ENCODE results near the gene LCN15. TPM values are rescaled to one million over a fixed set of nuclear protein-coding genes. Genes with fewer than 3 reads are reported as not detected.
"Not testable (repeated sequence)": the region's sequence is repeated elsewhere in the genome, so short reads cannot be mapped to it uniquely, and the experiment has no call there.

Gene LCN15
- total RNA-seq (2014; rRNA removed; shearing (Covaris generic)), result not detected in 2 replicates
- 0.07 TPM in 1 of 2 replicates, not detected in the other for polyA plus RNA-seq (2014; cell fraction: nucleus; rRNA removed)

- no peak for DNase-seq (ENCODE audit: extremely low read depth, low read depth)
Observed at GRCh38 chr9:136764301-136764891, at the start of gene LCN15. Gene LCN15 (minus strand): TSS chr9:136764518. CDS start chr9:136764488, 30 bp downstream.

DNA sequence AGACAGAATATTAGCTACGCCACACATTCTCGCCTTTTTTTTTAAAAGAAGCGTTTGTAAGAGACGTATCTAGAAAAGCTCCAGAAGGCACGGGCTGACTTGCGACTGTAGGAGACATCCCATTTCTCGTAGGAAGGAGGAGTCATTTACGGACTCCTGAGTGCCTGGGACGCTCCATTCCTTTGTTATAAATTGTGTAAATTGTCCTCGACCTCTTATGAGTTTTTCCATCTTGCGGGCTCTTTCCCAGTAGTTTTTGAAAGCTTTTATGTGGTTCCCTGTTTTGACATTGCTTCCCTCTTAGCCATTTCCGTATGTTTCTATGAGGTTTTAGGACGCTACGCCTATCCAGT lies 44.5 kb upstream of the LCN15 start:
- no peak for DNase-seq (ENCODE audit: extremely low read depth, low read depth)

DNA sequence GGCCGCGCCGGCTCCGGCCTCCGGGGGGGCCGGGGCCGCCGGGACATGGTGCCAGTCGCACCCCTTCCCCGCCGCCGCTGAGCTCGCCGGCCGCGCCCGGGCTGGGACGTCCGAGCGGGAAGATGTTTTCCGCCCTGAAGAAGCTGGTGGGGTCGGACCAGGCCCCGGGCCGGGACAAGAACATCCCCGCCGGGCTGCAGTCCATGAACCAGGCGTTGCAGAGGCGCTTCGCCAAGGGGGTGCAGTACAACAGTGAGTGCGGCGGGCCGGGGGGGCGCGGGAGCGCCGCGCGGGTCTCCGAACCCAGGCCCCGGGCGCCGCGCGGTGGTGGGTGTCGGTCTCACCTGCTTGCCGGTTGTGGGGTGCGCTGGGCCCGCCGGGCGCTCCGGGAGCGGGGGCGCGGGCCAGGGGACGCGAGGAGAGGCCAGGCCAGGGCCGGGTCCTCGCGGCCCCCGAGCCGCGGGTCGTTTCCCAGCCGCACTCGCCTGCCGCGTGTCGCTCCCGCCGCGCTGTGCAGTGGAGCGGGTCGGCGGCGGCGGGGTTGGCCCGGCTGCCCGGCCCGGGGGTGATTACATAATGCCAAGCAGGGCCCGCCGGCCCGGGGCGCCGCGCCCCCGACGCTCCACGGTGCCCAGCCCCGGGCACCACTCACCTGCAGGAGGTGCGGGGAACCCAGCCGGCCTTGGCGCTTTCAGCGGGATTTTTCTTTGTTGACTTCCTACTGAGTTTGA lies 43.9 kb upstream of the LCN15 start:
- no peak for DNase-seq (ENCODE audit: extremely low read depth, low read depth)

DNA sequence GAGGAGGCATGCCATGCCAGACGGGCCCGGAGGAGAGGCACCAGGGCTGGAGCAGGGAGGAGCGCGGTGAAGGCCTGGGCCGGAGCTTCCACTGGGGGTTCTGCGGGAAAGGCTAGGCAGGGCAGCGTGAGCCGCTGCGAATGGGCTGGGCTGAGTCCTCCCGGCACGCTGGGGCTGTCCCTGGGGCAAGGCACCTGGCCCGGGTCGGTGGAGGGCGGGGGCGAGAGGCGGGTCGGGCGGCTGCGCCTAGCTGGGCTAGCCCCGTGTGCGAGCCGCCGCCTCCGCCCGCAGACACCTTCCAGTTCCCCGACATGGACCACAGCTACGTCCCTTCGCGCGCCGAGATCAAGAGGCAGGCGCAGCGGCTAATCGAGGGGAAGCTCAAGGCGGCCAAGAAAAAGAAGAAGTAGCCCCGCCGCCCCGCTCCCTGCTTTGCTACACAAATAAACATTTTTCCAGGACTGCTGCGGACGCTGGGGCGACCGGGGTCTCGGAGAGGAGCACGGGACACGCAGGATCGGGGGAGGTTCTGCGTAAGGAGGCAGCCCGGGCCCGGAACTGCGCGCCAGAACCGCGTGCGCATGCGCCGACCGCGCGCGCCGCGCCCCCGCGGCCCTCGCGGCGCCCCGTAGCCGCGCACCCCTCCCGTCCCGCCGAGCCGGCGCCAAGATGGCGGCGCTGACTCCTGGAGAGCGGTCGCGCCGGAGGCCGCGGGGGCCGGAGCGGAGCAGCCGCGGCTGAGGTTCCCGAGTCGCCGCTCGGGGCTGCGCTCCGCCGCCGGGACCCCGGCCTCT lies 43.2 kb upstream of the LCN15 start, which contains the start of gene RABL6:
TSS of gene RABL6 (plus strand) at position 668 of the 794 bp plus-strand sequence. CDS start 249 bp downstream, outside the sequence.
- peak; percentile 66 for DNase-seq (ENCODE audit: extremely low read depth, low read depth)

DNA sequence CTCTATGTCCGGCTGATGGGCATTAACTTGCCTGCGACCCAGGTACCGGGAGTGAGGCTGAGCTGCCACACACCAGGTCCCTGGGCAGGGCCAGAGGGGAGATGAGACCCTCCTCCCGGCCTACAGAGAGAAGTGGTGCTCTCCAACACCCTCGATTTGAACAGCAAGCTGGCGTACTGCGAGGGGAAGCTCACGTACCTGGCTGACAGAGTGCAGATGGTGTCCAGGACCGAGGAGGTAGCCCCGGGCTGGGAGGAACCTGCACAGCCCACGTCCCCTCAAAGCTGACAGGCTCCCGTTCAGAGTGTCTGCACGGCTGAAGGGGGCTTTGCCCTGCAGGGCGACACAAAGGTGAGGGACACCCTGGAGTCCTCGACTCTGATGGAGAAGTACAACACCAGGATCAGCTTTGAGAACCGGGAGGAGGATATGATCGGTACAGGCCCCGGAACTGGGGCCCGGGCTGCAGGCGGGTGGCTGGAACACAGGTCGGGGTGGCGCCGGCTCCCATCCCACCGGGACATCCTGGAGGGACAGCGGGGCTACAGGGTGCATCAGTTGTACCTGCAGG lies 42.4 kb upstream of the LCN15 start:
- no peak for DNase-seq (ENCODE audit: extremely low read depth, low read depth)

GRCh38 chr9:136806067-136806466 lies 41.7 kb upstream of the LCN15 start:
- DNase-seq (ENCODE audit: extremely low read depth, low read depth), result no peak

DNA sequence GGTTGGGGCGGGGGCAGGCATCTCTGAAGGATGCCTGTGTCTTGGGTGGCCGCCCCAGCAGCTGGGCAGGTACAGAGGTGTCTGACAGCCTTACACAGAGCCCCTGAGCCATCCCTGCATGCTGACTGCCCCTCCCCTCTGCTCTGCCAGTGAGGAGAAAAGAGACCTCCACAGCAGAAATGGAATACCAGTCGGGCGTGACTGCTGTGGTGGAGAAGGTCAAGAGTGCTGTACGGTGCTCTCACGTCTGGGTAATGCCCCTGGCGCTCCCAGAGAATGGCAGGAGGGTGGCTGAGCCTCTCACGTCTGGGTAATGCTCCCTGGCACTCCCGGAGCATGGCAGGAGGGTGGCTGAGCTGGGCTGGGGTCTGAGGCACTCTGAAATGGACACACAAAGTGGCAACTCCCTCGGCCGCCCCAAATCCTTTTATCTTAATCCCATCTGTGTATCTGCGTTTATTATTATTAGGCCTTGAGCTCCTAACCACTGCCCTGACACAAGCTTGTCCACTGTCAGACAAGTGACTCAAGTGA lies 41.0 kb upstream of the LCN15 start:
- no peak for DNase-seq (ENCODE audit: extremely low read depth, low read depth)

GRCh38 chr9:136804509-136805206 lies 40.3 kb upstream of the LCN15 start:
- DNase-seq (ENCODE audit: extremely low read depth, low read depth), result no peak

DNA sequence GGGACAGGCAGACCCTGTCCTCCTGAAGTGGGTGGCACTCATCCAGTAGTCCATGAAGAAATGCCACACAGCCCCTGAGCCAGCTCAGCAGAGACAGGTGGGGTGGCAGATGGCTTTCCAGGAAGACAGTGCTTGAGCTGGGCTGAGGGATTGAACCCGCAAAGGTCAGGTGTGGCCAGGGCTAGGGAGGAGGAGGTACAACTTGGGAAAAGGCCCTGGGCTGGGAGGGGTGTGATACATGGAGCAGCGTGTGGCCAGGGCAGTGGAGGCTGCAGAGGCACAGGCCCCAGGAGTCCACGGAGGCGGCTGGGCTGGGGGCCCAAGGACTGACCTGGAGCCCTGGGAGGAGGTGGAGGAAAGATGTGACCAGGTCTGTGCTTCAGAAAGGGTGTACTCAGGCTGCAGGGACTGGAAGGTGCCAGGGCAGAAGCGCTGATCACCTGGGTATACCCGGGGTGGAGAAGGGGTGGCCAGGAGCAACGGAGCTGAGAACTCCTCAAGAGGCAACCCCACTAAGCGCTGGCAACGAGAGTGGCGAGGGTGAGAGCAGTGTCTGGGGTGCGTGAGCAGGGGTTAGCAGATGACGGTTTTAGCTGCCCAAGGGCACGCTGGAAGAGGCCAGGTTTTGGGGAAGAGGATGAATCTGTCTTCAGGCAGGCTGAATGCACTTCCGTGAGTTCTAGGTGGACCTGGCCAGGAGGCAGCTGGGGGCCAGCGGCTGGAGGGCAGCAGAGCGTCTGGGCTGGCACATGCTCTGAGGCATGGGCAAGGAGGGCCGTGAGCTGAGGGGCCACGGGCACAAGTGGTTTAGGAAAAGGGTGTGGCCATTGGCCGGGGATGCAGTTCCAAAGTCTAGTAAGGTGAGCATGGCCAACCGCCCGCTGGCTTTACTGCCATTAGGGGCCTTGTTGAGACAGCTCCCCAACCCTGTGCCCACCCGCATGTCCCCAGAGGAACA lies 39.5 kb upstream of the LCN15 start:
- DNase-seq (ENCODE audit: extremely low read depth, low read depth), result no peak

DNA sequence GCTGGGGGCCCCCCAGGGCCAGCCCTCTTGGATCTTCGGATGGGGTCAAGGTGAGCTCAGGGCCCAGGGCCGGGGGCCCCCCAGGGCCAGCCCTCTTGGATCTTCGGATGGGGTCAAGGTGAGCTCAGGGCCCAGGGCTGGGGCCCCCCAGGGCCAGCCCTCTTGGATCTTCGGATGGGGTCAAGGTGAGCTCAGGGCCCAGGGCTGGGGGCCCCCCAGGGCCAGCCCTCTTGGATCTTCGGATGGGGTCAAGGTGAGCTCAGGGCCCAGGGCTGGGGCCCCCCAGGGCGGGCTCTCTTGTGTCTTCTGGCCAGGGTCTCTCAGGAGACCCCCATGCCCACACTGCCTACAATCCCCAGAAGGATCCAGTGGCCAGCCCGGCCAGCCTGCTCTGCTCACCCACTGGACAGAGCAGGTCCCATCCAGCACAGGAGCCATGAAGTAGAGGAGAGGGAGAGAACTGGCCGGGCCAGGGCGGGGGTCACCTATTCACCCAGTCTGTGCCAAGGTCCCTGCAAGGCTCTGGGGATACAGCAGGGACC lies 38.8 kb upstream of the LCN15 start:
- not testable (repeated sequence) for DNase-seq (ENCODE audit: extremely low read depth, low read depth)

DNA sequence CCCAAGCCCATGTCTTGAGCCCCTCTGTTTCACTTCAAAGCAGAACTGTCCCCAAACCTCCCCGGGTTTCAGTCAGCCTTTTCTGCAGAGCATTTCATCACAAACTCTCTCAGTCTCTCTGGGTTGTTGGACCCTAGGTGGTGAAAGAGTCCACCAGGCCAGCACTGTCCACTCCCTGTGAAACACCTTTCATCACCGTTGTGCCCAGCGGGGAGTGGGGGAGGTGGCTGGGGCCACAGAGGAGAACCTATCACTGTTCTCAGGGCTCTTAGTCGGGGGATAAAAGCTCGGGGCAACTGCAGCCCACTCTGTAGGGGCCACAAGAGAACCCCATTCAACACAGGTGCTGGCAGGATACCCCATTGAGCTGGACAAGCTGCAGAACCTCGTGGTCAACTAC lies 38.0 kb upstream of the LCN15 start:
- no peak for DNase-seq (ENCODE audit: extremely low read depth, low read depth)

DNA sequence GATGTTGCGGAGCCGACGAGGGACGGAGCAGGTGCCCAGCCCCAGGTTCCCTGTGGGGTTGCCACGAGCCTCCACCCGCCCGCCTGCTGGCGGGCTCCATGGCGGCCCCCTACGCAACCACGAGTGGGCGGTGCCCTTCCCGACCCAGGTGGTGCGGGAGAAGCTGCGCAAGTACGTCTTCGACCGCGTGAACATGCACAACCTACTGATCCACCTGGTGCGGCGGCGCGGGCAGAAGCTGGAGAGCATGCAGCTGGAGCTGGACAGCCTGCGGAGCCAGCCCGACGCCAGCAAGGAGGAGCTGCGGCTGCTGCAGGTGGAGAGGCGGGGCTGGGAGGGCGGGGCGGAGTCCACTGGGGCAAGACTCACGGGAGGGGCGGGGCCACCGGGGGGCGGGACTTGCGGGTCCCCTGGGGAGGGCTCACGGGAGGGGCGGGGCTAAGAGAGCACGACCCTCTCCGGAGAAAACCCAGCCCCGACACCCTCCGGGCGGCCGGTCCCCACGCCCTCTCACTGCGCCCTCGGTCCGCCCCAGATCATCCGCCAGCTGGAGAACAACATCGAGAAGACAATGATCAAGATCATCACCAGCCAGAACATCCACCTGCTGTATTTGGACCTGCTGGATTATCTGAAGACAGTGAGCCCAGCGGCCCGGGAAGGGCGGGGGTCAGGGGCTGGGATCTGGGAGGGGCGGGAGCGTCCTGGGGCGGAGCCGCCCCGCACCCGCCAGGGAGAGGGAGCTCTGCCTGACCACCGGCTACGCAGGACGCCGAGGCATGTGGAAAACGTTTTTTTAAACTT lies 35.7 kb upstream of the LCN15 start:
- peak; percentile 72 for DNase-seq (ENCODE audit: extremely low read depth, low read depth)

- no peak for DNase-seq (ENCODE audit: extremely low read depth, low read depth)
Observed at GRCh38 chr9:136799079-136799853, 34.9 kb upstream of the LCN15 start.

GRCh38 chr9:136798708-136799078 lies 34.4 kb upstream of the LCN15 start:
- DNase-seq (ENCODE audit: extremely low read depth, low read depth), result no peak

DNA sequence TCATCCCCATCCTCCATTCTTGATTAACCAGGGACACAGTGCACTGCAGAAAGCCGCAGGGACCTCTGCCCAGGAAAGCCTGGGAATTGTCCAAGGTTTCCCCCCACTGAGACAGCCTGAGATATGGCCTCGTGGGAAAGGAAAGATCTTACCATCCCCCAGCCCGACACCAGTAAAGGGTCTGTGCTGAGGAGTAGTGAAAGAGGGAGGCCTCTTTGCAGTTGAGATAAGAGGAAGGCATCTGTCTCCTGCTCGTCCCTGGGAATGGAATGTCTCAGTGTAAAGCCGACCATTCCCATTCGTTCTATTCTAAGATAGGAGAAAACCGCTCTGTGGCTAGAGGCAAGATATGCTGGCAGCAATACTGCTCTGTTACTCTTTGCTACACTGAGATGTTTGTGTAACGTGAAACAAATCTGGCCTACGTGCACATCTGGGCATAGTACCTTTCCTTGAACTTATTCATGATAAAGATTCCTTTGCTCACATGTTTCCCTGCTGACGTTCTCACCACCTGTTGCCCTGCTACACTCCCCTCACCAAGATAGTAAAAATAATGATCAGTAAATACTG lies 32.5 kb upstream of the LCN15 start:
- not testable (repeated sequence) for DNase-seq (ENCODE audit: extremely low read depth, low read depth)

GRCh38 chr9:136796238-136796774 lies 32.0 kb upstream of the LCN15 start, which contains the start of gene CCDC183:
Gene CCDC183 (plus strand): TSS chr9:136796338. CDS start chr9:136796398, 60 bp downstream.
- no peak for DNase-seq (ENCODE audit: extremely low read depth, low read depth)

DNA sequence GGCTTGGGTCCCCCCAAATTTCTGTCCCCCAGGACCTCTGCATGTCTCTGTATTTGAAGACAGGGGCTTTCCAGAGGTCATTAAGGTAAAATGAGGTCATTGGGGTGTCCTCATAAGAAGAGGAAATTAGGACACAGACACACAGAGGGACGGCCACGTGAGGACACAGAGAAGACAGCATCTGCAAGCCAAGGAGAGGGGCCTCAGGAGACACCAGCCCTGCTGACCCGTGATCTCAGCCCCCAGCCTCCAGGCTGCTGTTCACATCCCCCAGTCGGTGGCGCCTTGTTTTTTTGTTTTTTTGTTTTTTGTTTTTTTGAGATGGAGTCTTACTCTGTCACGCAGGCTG lies 30.7 kb upstream of the LCN15 start:
- no peak for DNase-seq (ENCODE audit: extremely low read depth, low read depth)
